Fibroblast of upper back skin (primary cell): ENCODE data around the gene C3orf52.
"Not testable (repeated sequence)": the region's sequence is repeated elsewhere in the genome, so short reads cannot be mapped to it uniquely, and the experiment has no call there.

Experiments
- DNase-seq: peaks from one replicate; pipeline ENCODE4 v3.0.0-alpha.2; 2013

C3orf52 gene, protein sequence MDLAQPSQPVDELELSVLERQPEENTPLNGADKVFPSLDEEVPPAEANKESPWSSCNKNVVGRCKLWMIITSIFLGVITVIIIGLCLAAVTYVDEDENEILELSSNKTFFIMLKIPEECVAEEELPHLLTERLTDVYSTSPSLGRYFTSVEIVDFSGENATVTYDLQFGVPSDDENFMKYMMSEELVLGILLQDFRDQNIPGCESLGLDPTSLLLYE

DNA sequence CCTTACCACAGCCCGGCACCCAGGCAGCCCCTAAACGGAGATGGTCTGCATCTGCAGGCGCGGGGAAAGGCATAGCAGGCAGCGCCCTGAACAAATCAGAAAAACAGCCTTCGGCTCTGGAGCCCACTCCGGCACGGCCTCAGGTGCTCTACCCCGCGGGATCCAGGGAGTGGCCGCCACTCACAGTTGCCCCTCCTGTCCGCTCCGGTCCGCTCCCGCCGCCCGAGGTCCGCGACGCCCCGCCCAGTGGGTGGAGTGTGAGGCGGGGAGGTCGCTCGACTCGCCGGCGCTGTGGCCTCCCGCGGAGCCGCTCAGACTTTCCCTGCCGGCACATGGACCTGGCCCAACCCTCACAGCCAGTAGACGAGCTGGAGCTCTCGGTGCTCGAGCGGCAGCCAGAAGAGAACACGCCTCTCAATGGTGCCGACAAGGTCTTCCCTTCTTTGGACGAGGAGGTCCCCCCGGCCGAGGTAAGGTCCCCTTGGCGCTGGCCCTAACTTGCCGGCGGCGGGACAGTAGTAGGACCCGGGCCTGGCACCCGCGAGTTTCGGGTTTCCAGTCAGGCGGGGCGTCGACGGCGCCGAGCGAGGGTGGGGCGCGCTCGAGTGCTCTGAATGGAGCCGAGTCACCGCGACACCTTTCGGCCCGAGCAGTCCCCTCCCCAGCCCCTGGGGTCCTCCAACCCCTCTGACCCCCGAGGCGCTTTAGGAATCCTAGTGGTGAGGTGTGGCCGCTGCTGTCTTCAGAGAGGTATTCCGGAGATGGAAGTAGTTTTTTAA lies at the start of gene C3orf52:
TSS of gene C3orf52 (plus strand) at position 314 of the 779 bp plus-strand sequence. CDS start at position 333, 19 bp downstream.
- peak; percentile 76 for DNase-seq

DNA sequence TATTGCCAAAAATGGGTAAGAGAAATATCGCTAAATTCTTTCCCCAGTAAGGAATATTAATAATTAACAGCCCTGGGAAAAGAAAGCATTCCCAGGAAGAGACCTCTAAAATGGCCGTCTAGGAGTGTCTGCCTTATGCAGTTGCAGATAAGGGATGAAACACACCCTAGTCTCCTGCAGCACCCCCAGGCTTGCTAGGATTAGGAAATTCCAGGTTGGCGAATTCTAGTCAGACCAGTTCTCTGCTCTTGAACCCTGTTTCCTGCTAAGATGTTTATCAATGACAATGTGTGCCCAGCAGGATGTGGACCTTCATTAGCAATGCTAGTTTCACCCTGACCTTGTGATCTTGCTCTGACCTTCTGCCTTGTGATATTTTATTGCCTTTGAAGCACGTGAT lies 49.0 kb upstream of the C3orf52 start:
- not testable (repeated sequence) for DNase-seq

DNA sequence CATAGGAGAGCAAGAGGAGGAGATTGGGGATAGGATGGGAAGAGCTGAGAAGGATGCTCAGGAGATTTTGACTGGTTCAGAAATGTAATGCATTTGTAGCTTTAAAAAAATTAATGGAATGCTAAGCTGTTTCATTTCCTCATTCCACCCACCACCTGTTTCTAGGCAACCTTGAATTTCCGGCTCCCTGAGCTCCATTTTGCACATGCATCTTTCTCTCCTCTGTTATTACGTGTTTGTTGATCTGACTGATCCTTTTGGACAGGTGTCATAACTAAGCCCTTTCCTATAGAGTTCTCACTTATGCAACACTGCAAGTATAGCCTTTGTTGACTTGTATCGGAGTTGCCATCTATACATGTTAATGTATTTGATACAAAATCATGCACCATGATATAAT lies 47.3 kb upstream of the C3orf52 start:
- no peak for DNase-seq

DNA sequence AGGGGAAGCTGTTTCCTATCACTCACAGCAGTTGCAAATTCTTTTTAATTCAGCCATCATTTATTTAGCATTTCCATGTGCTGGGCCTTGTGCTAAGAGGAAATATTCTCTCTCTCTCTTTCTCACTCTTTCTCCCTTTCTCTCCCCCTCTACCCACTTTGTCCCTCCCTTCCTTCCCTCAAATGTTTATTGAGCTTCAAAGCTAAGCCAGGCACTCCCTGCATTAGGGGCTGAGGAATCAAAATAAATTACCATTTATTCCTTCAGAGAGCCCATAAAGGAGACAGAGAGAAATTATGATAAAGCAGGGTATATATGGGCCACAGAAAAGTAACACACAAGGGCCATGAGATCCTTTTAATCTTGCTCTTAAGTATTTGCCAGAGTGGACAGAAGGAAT lies 44.9 kb upstream of the C3orf52 start:
- DNase-seq = no peak

DNA sequence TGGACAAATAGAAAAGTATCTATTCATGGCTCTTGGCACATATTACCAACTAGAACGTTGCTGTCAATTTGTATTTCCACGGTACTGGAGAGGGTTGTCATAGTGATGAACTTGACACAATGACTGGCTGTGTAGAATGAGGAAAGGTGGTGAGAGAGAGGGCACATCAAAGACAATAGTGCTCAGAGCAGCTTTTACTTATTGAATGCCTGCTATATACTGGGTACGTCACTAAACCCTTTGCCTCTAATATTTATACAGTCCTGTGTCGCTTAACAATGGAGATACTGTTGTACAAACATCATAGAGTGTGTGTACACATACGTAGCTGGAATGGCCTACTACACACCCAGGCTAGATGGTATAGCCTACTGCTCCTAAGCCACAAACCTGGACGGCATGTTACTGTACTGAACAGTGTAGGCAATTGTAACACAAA lies 43.3 kb upstream of the C3orf52 start:
- no peak for DNase-seq

DNA sequence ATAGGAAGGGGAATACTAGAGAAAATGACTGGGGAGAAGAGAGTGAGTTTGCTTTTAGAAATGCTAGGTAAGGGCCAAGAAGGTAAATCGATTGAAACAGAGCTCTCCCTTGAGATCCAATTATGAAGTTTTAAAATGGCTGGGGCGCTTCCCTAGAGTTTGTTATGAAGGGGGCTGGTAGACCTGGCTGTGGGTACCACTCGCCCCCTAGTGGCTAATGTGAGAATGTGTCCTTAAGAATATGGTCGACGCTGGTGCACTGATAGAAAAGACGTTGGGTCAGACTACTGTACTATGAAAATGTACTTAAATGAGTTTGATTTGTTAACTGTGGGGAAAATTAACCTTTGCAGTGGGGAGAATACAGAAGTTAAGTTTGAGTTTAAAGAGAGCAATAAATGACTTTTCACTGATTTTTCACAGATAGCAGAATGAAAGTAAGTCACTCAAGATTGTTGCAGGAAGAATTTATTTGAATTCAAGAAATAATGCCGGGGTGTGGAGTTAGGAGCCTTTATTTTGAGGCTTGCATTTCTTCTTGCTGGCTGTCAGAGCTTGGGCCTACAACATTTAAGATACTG lies 42.5 kb upstream of the C3orf52 start:
- DNase-seq = peak; percentile 78

DNA sequence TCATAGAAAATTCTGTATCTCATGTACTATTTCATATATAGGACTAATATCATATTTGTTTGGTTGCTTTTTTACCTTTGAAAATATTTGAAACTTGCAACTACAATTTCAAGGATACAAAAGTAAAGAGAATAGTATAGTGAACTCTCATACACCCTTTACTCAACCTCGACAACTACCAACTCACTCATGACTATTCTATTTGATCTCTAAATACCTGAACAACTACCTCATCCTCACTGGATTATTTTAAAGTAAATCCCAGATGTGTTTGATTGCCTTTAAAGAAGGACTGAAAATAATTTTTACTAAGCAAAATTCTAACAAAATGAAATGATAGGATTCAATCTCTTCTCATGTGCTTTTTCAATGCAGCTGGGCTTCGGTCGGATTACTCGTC lies 39.6 kb upstream of the C3orf52 start:
- DNase-seq = peak; percentile 22

DNA sequence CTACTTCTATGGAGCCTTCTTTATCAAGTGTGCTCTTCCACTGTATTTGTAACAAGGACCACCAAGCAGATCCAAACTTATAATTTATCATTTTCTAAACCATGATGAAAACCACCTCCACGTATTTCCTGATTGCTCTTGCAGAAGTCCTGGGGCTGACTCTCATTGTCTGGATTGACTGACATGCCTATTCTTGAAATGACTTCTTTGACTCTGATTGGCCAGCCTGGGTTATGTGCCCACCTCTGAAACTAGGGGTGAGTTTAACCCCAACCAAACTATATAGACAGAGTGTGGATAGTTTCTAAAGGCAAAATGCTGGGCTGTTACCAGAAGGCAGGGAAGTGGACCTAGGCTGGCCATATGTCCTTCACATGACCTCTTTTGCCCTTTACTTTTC lies 38.9 kb upstream of the C3orf52 start:
- DNase-seq = no peak

DNA sequence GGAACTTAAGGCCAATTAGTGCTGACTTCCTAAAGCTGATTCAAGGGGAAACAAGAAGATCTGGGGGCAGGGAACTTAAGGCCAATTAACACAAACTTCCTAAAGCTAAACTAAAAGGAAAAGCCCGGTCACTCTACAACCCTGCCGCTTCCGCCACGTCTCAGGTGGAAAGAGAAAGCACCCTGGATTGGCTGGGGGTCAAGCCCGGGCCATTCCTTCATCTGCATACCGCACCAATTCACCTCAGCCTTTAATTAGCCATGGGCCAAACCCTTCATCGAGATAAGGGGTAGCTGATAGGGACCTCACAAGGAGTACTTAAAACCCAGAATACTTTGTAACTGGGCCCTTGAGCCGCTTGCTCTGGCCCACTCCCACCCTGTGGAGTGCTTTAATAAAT lies 37.3 kb upstream of the C3orf52 start:
- no peak for DNase-seq

DNA sequence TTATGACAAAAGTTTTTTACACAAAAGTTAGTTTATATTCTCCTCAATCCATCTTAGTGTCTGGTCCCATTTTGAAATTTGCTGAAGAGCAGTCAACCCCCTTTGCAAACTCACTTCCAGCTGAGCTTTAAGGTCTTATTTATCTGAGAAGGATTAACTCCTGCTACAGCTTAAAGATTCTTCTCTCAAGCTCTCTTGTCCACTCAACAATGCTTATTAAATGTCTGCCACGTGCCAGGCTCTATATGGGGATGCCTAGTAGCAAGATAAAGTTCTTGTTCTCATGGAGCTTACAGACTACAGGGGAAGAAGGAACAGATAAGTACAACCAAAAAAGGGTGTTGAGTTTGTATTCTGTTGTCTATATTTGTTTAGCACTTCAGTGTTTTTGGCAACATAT lies 33.0 kb upstream of the C3orf52 start:
- DNase-seq = no peak

DNA sequence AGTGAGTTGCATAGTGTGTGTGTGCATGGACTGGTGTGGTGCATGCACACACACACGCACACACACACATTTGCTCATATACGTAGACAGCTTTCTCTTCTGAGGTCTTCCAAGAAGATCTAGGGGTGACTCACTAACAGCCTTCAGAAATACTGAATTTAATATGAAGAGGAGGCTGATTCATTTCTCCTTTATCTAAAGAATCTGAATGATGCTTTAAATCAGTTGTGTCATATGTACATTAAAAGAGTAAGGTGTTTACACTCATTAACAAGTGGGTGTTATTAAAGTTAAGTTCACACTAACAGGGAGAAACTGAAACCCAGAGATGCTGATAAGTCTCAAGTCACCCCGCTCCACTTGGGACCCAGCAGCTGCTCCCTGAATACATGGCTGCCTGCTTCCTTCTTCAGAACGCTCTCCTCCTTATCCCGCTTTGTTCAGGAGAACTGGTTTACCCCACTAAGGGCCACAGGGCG lies 29.7 kb upstream of the C3orf52 start:
- peak; percentile 83 for DNase-seq

DNA sequence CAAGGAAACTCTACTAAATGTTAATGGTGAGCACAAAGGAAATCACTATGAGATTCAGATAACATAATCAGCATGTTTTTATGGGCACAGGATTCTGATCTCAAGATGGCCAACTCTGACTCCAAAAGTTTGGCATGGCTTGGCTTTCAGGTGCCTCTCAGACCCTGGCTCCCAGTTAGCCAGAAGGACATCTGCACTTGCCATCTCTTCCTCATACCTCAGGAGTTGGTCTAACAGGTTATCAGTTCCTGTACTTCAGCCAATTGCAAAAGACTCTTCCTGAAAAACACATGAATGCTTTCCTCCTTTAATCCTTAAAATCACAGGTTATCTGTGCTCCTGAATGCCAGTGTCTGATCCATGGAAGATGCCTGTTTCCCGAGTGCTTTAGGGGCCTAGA lies 26.7 kb upstream of the C3orf52 start:
- no peak for DNase-seq

DNA sequence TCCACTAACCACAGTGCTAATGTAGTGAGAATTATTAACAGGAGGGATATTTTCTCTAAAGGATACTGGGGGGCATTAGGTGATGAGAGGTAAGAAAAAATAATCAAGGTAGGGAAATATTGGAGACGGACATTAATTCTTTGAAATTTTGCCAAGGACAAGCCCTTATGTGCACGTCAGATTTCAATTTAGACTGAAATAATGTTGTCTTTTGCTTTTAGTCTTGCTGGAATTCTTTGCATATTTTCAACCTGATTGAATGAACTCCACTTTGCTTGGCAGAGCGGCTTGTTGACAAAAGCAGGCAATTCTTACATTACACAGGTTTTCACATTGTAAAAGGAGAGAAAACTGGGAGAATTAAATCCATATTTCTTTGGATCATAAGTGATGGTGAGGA lies 25.0 kb upstream of the C3orf52 start:
- peak; percentile 67 for DNase-seq

DNA sequence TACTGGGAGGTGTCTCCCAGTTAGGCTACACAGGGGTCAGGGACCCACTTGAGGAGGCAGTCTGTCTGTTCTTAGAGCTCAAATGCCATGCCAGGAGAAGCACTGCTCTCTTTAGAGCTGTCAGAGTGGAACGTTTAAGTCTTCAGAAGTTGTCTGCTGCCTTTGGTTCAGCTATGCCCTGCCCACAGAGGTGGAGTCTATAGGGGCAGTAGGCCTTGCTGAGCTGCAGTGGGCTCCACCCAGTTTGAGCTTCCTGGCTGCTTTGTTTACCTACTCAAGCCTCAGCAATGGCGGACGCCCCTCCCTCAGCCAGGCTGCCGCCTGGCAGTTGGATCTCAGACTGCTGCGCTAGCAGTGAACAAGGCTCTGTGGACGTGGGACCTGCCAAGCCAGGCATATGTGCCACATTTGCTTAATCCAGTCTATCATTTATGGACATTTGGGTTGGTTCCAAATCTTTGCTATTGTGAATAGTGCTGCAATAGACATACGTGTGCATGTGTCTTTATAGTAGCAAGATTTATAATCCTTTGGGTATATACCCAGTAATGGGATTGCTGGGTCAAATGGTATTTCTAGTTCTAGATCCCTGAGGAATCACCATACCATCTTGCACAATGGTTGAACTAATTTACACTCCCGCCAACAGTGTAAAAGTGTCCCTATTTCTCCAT lies 13.7 kb upstream of the C3orf52 start:
- not testable (repeated sequence) for DNase-seq

DNA sequence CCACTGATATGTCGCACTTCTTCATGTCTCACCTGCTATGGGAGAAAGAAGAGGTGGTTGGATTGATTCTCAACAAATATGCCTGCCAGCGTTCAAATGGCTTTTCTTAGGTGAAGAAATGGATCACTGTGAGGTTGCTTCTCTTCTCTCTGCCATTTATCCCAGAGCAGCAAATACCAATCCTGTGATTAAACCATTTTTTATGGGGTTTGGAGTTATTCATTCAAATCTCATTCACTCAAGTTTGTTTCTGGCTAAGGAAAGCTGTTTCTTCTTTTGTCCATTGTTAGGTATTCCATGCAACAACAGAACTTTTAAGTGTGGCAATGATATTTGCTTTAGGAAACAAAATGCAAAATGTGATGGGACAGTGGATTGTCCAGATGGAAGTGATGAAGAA lies 12.2 kb upstream of the C3orf52 start:
- peak; percentile 32 for DNase-seq

DNA sequence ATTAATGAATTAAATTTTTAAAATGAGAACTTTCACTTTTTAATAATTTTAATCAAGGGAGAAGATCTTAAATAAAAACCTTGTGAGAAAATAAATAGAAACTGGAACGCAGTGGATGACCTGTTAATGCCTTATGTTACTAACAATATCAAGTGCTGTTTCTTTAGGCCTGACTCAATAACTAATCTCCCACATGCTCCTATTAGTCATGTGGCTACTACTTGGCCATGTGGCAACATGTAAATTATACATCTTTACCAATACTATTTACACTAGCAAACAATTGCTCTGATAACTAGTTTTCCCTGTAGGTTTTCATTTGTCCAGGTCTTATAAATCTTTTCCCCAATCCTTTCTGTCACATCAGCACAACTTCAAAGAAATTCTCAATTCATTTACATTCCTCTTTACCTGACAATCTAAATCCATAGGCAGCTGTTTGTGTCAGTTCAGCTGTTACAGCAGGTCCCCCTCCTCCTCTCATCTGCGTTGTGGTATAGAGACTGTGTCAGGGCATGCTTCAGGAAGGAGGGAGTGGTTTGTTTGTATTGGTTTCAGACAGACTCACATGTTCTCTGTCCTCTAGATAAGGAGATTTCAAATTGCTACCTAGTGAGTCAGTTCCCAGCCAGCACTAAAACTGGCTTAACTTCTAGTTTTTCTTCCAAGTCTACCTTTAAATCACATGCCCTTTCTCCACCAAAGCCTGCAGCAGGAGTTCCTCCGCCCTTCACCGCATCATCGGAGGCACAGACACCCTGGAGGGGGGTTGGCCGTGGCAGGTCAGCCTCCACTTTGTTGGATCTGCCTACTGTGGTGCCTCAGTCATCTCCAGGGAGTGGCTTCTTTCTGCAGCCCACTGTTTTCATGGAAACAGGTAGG lies 11.3 kb upstream of the C3orf52 start:
- DNase-seq = peak; percentile 85

DNA sequence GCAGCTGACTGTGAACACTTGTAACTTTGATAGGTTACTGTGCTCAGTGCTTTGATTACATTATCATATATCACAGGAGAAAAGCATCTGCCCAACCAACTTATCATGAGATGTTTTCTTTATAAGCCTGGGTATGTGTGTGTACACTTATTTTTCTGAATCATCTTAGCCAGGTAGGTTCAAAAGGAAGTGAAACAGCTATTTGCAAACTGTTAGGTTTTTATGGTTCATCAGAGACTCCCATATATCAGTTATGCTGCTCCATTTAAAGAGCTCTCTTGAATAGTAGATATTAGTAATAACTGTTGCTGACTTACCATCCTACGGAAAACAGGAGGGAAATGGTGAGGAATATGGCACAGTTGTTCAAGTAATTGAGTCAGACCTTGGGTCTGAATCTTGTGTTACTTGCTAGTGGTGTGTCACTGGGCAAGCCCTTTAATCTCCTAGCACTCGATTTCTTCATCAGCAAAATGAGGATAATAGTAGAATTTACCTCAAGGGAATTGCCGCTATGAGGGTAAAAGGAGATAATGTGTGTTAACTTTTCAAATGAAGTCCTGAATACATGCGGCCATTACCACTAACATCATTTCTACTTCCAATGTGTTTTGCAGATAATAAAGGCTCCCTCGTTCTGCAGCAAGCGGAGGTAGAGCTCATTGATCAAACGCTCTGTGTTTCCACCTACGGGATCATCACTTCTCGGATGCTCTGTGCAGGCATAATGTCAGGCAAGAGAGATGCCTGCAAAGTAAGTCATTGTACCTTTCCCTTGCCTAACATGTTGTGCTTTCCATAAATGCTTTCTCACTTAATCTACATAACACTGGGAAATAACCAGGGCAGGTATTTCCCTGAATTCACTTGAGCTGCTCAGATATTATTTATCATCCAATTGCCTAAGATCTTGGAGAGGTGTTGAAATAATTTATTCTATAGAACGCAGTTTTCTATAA lies 7.8 kb upstream of the C3orf52 start:
- no peak for DNase-seq

DNA sequence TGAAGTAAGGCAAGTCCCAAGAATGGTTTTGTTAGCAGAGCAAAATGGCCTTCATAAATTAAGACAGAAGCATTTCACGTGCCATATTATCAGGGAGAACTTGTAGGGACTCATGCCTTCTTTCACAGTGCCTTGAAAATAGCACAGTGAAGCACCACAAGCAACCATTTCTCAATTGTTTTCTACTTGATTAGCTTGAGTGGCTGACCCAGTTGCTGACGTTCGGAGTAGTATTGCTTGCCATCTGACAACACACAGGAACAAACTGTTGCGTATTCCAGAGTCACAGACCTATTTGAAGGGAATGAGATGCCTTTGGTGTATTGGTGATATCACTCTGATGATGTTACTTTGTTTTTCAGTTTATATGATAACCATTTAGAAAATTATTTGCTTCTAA lies 3.0 kb upstream of the C3orf52 start:
- no peak for DNase-seq

DNA sequence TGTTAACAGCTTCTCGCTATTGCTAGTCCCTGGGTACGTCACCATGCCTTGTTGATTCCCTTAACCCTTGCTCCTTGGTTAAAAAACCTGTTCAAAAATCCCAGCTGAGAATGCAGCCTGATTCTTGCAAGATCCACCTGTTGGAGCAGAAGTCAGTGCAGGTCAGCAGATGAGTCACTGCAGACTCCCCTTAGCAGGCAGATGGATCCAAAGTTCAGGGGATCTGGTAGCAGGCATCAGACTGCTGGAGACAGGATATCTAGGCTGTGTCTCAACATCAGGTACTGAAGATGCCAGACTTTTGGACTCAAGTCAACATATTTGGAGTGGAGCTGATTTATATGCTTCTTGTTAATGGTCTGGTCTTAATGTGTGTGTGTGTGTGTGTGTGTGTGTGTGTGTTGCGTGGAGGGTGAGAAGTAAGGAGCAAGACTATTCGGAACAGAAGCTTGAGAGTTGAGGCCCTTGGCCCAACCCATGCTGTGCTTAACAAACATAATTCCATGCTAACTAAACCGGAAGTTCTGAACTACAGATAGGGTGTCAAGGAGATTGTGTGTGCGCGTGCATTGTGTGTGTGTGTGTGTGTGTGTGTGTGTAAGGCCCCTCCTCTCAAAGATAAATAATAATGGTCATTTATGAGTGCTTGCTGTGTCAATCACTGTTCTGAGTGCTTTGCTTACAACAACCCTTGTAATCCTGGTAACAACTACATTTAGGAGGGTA lies 1.0 kb upstream of the C3orf52 start:
- DNase-seq = no peak

DNA sequence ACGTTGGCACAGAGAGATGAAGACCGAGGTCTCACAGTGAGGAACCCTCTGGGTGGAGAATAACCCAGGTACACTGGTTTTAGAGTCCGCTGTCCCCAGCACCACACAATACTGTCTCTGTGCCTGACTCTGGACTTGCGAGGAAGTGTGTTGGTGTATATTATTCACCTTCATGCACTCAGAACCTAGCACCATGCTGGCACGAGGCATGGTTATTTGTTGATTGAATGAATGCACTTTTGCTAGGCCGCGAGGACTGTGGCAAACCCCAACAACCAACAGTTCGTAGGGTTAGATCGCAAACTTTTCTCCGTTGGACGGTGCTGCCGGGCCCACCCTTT lies 484 bp upstream of the C3orf52 start:
- no peak for DNase-seq
